ENCODE measurements around the gene JAK1. TPM values are rescaled to one million over a fixed set of nuclear protein-coding genes. Genes with fewer than 3 reads are reported as not detected.

Gene JAK1
- total RNA-seq, 1 donor from 2014 or later: 43.3 TPM

GRCh38 chr1:64980745-64981600 lies 14.6 kb upstream of the JAK1 start:
- ATAC-seq: no peak
- no peak for DNase-seq (ENCODE audit: low spot score)

- no peak for DNase-seq (ENCODE audit: low spot score)
- ATAC-seq: no peak
Measured at GRCh38 chr1:64979358-64979757, 13.0 kb upstream of the JAK1 start.

- no peak for ATAC-seq
- DNase-seq (ENCODE audit: low spot score): no peak
Measured at GRCh38 chr1:64976361-64976760, 10.0 kb upstream of the JAK1 start.

- ATAC-seq (no peak), DNase-seq (ENCODE audit: low spot score) (no peak)
Measured at GRCh38 chr1:64975740-64976139, 9.4 kb upstream of the JAK1 start.

DNA sequence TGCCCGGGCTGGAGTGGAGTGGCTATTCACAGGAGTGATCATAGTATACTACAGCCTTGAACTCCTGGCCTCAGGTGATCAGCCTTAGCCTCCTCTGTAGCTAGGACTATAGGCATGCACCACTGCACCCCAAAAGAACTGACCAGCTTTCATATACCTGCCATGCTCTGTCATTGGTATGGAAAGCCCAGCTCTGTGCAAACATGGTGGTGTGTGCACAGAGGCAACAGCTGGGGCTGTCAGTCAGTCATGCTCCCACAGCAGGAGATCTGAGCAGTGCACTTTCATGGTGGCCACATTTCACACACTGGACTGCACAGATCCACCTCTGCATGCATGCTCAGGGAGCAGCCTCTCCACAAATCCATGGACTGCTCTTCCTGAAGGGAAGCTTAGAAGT lies 8.8 kb upstream of the JAK1 start:
- DNase-seq (ENCODE audit: low spot score): no peak
- ATAC-seq: no peak

DNA sequence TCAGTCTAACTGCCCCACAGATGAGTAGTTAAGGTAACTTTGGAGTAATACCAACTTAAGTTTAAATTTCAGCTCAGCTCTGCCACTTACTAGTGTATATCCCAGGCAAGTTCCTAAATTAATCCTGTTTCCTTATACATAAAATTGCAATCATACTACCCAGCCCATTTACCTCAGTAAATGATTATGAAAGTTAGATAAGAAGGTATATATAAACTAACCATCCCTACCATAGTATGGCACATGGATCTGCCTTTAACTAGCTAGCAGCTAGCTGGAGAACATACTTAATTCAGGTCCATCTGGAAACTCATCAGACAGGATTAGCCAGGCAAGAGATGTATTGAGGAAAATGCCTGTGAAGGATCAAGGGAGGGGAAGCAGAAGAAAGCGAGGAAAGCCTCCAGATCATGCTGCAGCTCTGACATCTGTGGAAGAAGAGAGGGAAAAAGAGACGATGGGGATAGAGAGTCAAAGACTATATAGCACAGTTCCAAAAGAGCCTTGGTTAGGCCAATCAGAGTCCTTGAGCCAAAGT lies 8.0 kb upstream of the JAK1 start:
- ATAC-seq (no peak), DNase-seq (ENCODE audit: low spot score) (no peak)

DNA sequence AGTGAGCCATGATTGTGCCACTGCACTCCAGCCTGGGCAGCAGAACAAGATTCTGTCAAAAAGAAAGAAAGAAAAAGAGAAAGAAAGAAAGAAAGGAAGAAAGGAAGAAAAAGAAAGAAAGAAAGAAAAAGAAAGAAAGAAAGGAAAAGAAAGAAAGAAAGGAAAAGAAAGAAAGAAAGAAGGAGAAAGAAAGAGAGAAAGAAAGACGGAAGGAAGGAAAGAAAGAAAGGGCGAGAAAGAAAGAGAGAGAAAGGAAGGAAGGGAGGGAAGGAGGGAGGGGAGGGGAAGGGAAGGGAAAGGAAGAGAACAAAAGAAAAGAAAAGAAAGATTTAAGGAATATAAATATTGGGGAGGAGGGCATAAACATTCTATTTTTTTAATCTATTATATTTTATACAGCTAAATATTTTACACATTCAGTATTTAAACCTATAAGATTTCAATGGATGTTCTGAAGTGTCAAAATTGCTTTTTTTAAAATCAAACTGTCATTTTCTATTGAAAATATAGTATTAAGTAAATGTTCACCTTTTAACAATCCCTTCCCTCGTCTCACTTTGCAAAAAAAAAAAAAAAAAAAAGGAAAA lies 6.8 kb upstream of the JAK1 start:
- DNase-seq (ENCODE audit: low spot score): no peak
- no peak for ATAC-seq

- DNase-seq (ENCODE audit: low spot score): peak; percentile 71
- ATAC-seq: peak; percentile 47
Measured at GRCh38 chr1:64969305-64970046, 3.1 kb upstream of the JAK1 start.

GRCh38 chr1:64967381-64967780 lies 1.0 kb upstream of the JAK1 start:
- ATAC-seq (peak; percentile 22), DNase-seq (ENCODE audit: low spot score) (no peak)

DNA sequence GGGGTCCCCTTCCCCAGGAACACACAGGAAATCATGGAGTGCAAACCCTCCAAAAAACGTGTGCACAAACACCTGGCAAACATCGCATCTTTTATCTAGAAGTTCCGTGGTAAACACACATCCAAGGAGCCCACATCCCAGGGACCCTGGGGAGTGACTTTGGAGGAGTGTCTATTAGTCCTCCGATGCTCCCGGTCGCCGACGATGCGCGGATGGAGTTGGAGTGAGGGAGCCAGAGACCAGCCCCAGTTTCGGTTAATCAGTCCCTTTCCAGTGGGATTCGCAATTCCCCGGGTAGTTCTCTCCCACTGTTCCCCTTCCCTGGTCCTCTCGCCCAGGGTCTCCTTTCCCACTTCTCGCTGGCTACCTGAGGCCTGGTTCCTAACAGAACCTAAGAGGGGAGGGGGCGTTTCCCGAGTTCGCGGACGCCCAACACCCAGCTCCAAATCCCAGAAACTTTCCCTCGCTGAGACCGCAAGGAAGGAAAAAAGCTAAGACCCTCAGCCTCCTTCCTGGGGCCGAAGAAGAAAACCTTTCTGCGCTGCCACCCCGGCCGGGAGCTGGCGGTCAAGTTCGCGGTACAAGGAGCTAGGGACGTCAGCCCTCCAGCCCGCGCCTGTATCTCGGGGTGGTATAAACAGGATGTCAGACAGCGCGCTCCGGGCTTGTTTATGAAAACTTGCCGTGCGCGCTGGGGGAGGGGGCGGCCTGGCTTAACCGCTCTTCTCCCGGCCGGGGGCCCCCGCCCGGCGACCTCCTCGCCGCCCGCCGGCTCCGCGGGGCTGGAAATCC lies 787 bp downstream of the JAK1 start:
- peak; percentile 41 for ATAC-seq
- peak; percentile 68 for DNase-seq (ENCODE audit: low spot score)

GRCh38 chr1:64963466-64963865 lies 2.9 kb downstream of the JAK1 start:
- no peak for ATAC-seq
- no peak for DNase-seq (ENCODE audit: low spot score)

- no peak for ATAC-seq
- no peak for DNase-seq (ENCODE audit: low spot score)
Measured at GRCh38 chr1:64962441-64962840, 3.9 kb downstream of the JAK1 start.

DNA sequence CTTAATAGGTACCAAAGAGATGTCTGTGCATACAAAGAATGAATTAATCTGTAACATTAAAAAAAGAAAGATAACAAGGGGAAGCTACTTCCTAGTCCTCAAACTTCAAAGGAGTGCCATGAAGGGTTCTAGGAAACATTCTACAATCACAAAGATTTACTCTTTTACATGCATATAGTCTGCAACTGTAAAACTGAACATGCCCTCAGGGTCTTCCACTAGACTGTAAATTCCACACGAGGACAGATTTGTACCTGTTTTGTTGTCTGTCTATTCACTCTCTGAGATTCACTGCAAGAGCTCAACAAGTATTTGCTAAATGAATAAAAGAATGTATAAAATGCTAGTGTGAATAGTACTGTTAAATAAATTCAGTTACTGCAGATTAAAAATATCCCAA lies 4.4 kb downstream of the JAK1 start:
- DNase-seq (ENCODE audit: low spot score) (no peak), ATAC-seq (no peak)

DNA sequence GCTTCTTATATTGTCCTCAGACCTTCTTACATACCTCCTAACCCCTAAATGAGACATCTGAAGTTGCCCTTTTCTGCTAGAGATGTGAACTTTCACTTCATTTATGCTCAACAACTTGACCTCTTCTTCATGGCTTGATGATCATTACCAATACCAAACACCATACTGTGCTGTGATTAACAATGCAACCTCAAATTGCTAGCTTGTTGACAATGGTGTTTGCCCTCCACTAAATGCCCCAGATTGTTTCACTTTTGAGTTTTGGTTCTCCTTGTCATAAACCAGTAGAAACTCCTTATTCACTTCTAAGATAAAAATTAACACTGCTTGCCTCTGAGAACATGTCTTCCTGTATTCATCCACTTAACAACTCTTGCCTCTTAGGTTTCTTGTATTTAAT lies 5.6 kb downstream of the JAK1 start:
- ATAC-seq: no peak
- DNase-seq (ENCODE audit: low spot score): no peak

GRCh38 chr1:64959986-64960385 lies 6.4 kb downstream of the JAK1 start:
- DNase-seq (ENCODE audit: low spot score) (no peak), ATAC-seq (no peak)

- DNase-seq (ENCODE audit: low spot score) (no peak), ATAC-seq (peak; percentile 39)
Measured at GRCh38 chr1:64956733-64957441, 9.5 kb downstream of the JAK1 start.

DNA sequence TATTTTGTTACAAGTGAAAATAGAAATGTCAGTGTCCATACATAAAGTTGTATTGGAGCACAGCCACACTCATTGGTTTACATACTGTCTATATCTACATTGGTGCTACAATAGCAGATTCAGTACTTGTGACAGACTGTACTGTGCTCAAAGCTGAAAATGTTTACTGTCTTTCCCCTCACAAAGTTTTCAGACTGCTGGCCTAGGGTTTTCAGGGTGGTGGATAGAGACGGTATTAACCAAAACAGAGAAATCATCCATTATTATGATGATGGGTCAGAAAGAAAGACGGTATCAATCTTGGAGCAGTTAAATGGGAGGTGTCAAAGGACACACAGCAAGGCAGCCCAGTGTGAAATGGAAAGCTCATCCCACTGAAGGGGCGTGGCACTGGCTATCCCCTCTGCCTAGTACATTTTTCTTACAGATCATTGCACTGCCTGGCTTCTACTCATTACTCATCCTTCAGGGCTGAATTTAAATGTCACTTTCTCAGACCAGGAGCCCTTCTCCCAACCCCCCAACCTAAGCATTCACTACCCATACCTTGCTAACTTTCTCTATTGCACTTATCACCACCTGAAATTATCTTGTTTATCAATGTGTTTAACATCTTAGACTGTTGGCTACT lies 10.2 kb downstream of the JAK1 start:
- DNase-seq (ENCODE audit: low spot score) (no peak), ATAC-seq (peak; percentile 29)

GRCh38 chr1:64955097-64956009 lies 11.0 kb downstream of the JAK1 start:
- no peak for DNase-seq (ENCODE audit: low spot score)
- ATAC-seq: peak; percentile 62

GRCh38 chr1:64953241-64953640 lies 13.1 kb downstream of the JAK1 start:
- DNase-seq (ENCODE audit: low spot score) (no peak), ATAC-seq (peak; percentile 83)
